ENCODE data around the gene C21orf91. TPM values are rescaled to one million over a fixed set of nuclear protein-coding genes. Genes with fewer than 3 reads are reported as not detected.
A peak's percentile ranks its signal among the peaks of the same experiment; 100 is the strongest.

Gene C21orf91
- total and polyA plus RNA-seq, 2 donors (not counting 3 experiments of a cell fraction or from before 2014, with no cell fraction given), result 1.3 to 4.2 TPM

GRCh38 chr21:17779496-17779895, 39.7 kb downstream of the C21orf91 start:
- CTCF ChIA-PET, result no interaction called here
- no peak overlapping the region for H3K4me2 ChIP-seq (ENCODE audit: insufficient read depth, low read length)
- dilution Hi-C loops (cut with MboI; ENCODE audit: extremely low pct_ligation_motif_present, low sequenced_read_pairs) (no loop called here), intact Hi-C loops (cut with micrococcal nuclease) (no loop called here)
- no peaks in the 10 kb centered on the region for H3K36me3 ChIP-seq (ENCODE audit: control insufficient read depth in 2 of 2, extremely low read depth in 1 of 2, insufficient read depth in 2 of 2, low read length in 2 of 2)
- no peaks in the 10 kb centered on the region for H3K4me1 ChIP-seq (ENCODE audit: control insufficient read depth, extremely low read depth, insufficient read depth, low read length)
- no TSS peak for BruUV-seq (replicated peaks)
- H3K79me2 ChIP-seq (ENCODE audit: control insufficient read depth, insufficient read depth, low read length), result no peaks in the 10 kb centered on the region
- H3K9ac ChIP-seq (replicated peaks; ENCODE audit: extremely low read depth, insufficient read depth, low read length), result no peak overlapping the region
- FAIRE-seq, result no peak
- no peak overlapping the region for H3K4me3 ChIP-seq (replicated peaks in 1 of 3; ENCODE audit: insufficient read depth in 1 of 3, low read depth in 1 of 3, low read length in 3 of 3)
- TF ChIP-seq JUN (IDR thresholded peaks at IDR 0.05; ENCODE audit: borderline replicate concordance, insufficient read depth, insufficient read length, low read depth), result no peak
- DNase-seq (ENCODE audit: low read depth, low spot score), result no peak
- no peaks in the 10 kb centered on the region for H4K20me1 ChIP-seq (replicated peaks; ENCODE audit: control insufficient read depth, extremely low read depth, insufficient read depth, low read length)
- no peak overlapping the region for H3K27ac ChIP-seq (ENCODE audit: insufficient read depth, low read depth, low read length)
- POLR2A ChIA-PET, result no interaction called here
- no peaks in the 10 kb centered on the region for H3K9me3 ChIP-seq (replicated peaks; ENCODE audit: control insufficient read depth, insufficient read depth, low read length)
- H2AFZ ChIP-seq (ENCODE audit: low read depth, low read length), result no peak overlapping the region
- no peaks in the 10 kb centered on the region for H3K27me3 ChIP-seq (ENCODE audit: control insufficient read depth in 2 of 2, insufficient read depth in 2 of 2, low read length in 2 of 2)
- no peaks in the 10 kb centered on the region for H3K9me1 ChIP-seq (replicated peaks; ENCODE audit: control insufficient read depth, extremely low read depth, insufficient read depth, low read length)

- TF ChIP-seq GATA2 (IDR thresholded peaks at IDR 0.05; ENCODE audit: insufficient read depth, insufficient read length, low read depth, low read length) (no peak), POLR2A (IDR thresholded peaks at IDR 0.05; ENCODE audit: low read depth, low read length) (no peak), POLR2AphosphoS5 (IDR thresholded peaks at IDR 0.05; ENCODE audit: insufficient read depth, low read depth, low read length) (no peak), MYC (IDR thresholded peaks at IDR 0.05; ENCODE audit: low read depth, low read length) (no peak), EZH2 (IDR thresholded peaks at IDR 0.05; ENCODE audit: borderline replicate concordance, low read depth, low read length, severe bottlenecking) (no peak), JUN (IDR thresholded peaks at IDR 0.05; ENCODE audit: borderline replicate concordance, insufficient read depth, insufficient read length, low read depth) (no peak), FOS (IDR thresholded peaks at IDR 0.05; ENCODE audit: borderline replicate concordance, insufficient read depth, low read length) (no peak), MAX (IDR thresholded peaks at IDR 0.05; ENCODE audit: insufficient read depth, insufficient read length) (no peak), CTCF (IDR thresholded peaks at IDR 0.05; ENCODE audit: extremely low read depth in 1 of 2, insufficient read depth in 1 of 2, low read depth in 1 of 2, low read length in 2 of 2) (no peak)
- no peak for FAIRE-seq
Measured at GRCh38 chr21:17777072-17777765, 41.9 kb downstream of the C21orf91 start.

More at GRCh38 chr21:17777072-17777765, 41.9 kb downstream of the C21orf91 start:
- Histone ChIP-seq H3K4me3 (replicated peaks in 1 of 3; ENCODE audit: insufficient read depth in 1 of 3, low read depth in 1 of 3, low read length in 3 of 3) (no peak overlapping the region), H2AFZ (ENCODE audit: low read depth, low read length) (no peak overlapping the region), H3K27me3 (ENCODE audit: control insufficient read depth in 2 of 2, insufficient read depth in 2 of 2, low read length in 2 of 2) (no peaks in the 10 kb centered on the region), H3K4me2 (ENCODE audit: insufficient read depth, low read length) (no peak overlapping the region), H3K4me1 (ENCODE audit: control insufficient read depth, extremely low read depth, insufficient read depth, low read length) (no peaks in the 10 kb centered on the region), H3K36me3 (ENCODE audit: control insufficient read depth in 2 of 2, extremely low read depth in 1 of 2, insufficient read depth in 2 of 2, low read length in 2 of 2) (no peaks in the 10 kb centered on the region), H3K9me1 (replicated peaks; ENCODE audit: control insufficient read depth, extremely low read depth, insufficient read depth, low read length) (no peaks in the 10 kb centered on the region), H3K27ac (ENCODE audit: insufficient read depth, low read depth, low read length) (no peak overlapping the region), H3K79me2 (ENCODE audit: control insufficient read depth, insufficient read depth, low read length) (no peaks in the 10 kb centered on the region), H3K9me3 (replicated peaks; ENCODE audit: control insufficient read depth, insufficient read depth, low read length) (no peaks in the 10 kb centered on the region), H3K9ac (replicated peaks; ENCODE audit: extremely low read depth, insufficient read depth, low read length) (no peak overlapping the region), H4K20me1 (replicated peaks; ENCODE audit: control insufficient read depth, extremely low read depth, insufficient read depth, low read length) (no peaks in the 10 kb centered on the region)
- intact Hi-C loops (cut with micrococcal nuclease) (no loop called here), dilution Hi-C loops (cut with MboI; ENCODE audit: extremely low pct_ligation_motif_present, low sequenced_read_pairs) (no loop called here)
- POLR2A ChIA-PET, result no interaction called here
- CTCF ChIA-PET, result no interaction called here
- no TSS peak for BruUV-seq (replicated peaks)
- peak; percentile 21 for DNase-seq (ENCODE audit: low read depth, low spot score)
